Transverse colon (tissue), 4 donors: ENCODE measurements around the gene FAM110D. TPM values are rescaled to one million over a fixed set of nuclear protein-coding genes. Genes with fewer than 3 reads are reported as not detected.

Experiments
- DNase-seq: peaks from one replicate; pipeline ENCODE4 v3.0.0-alpha.2; 2019
- H3K27ac ChIP-seq, 4 donors: fragments of 200-600 bp; sonication (generic); 2 replicates each; pipeline ENCODE4 v1.5.1; 2016 to 2018; ENCODE audit warnings: inconsistent platforms in 4 of 4
- H3K27me3 ChIP-seq: fragments of 200-600 bp; sonication (generic); 2 replicates; pipeline ENCODE4 v1.5.1; 2017; ENCODE audit warnings: inconsistent platforms
- H3K36me3 ChIP-seq, 4 donors: fragments of 200-600 bp; sonication (generic); 2 replicates each; pipeline ENCODE4 v1.5.1; 2017 to 2019; ENCODE audit warnings: inconsistent platforms in 4 of 4
- H3K4me1 ChIP-seq, 4 donors: fragments of 200-600 bp; sonication (generic); 2 replicates each; pipeline ENCODE4 v1.5.1; 2017 to 2020; ENCODE audit warnings: inconsistent platforms in 4 of 4
- H3K4me3 ChIP-seq, 4 donors: fragments of 200-600 bp; sonication (generic); 1 replicate in 1 of 4; 2 replicates in 3 of 4; pipeline versions ENCODE4 v1.5.1 to v1.6.1; 2017 to 2019; ENCODE audit warnings: inconsistent platforms in 4 of 4
- H3K9me3 ChIP-seq, 2 donors: fragments of 200-600 bp; sonication (generic); 2 replicates each; pipeline ENCODE4 v1.5.1; 2017 to 2019; ENCODE audit warnings: inconsistent platforms in 2 of 2
- CTCF ChIP-seq, 5 experiments: fragments of 200-600 bp in 3 of 5; fragments of 450-650 bp in 2 of 5; sonication (generic) in 3 of 5; IDR thresholded peaks; 1 replicate in 2 of 5; 2 replicates in 3 of 5; pipeline ENCODE4 v1.5.1; 2016 to 2017; ENCODE audit warnings: antibody characterized with exemption in 5 of 5, inconsistent platforms in 3 of 5, mild to moderate bottlenecking in 2 of 5, moderate library complexity in 1 of 5
- EP300 ChIP-seq: sonication (generic); formaldehyde crosslinking; IDR thresholded peaks from one replicate; pipeline ENCODE4 v1.6.1; 2017; ENCODE audit warnings: antibody characterized with exemption, low read depth
- POLR2A ChIP-seq: fragments of 450-650 bp; IDR thresholded peaks from one replicate; pipeline ENCODE4 v1.6.1; 2016; ENCODE audit warnings: antibody characterized with exemption, mild to moderate bottlenecking, moderate library complexity
- POLR2AphosphoS5 ChIP-seq, 3 donors: sonication (generic); formaldehyde crosslinking; IDR thresholded peaks; one replicate each; pipeline ENCODE4 v1.6.1; 2016; ENCODE audit warnings: antibody characterized with exemption in 3 of 3
- WGBS, 2 donors: methylation state at CpG; one replicate each; pipeline ENCODE4 v1.1.5; 2018; ENCODE audit warnings: low coverage in 1 of 2; 5-methylcytosine and 5-hydroxymethylcytosine counted together
- in situ Hi-C, 4 donors: fragments of 200-750 bp; cut with MboI; loops; one replicate each; pipeline versions ENCODE4 v1.15.0 to v1.15.1; 2017; ENCODE audit warnings: low sequenced_read_pairs in 3 of 4, low pct_ligation_motif_present in 1 of 4, low pct_unique_long_range_greater_than_20kb in 1 of 4
- intact Hi-C: fragments of 100-400 bp; cut with DNase I; formaldehyde crosslinking; loops from one replicate; pipeline ENCODE4 v1.15.1; 2023; ENCODE audit warnings: low total_unique reads
- total RNA-seq, 4 donors: library from RNA; depleted of rRNA; stranded (reverse); fragments of >200 nt; gene quantifications; one replicate each; pipeline ENCODE4 v1.1.0, GENCODE V29; 2016

The FAM110D gene
- total RNA-seq, 4 donors from 2014 or later, result 0.82 to 9.4 (median 2.9) TPM

GRCh38 chr1:26210147-26210870 lies 51.4 kb downstream of the FAM110D start:
- 82% methylated on average over 5 of the region's 5 CpGs; no CpG with 5 or more reads in 1 of the 2 donors for WGBS, 2 donors
- no peak for DNase-seq
- H3K4me3 ChIP-seq, result no peak overlapping the region
- intact Hi-C loops (no loop called here), in situ Hi-C loops (no loop called here)
- TF ChIP-seq POLR2A (no peak), POLR2AphosphoS5 (IDR thresholded peaks at IDR 0.05) (no peak), CTCF (IDR thresholded peaks at IDR 0.05) (no peak), EP300 (no peak)
- H3K36me3 ChIP-seq, result no peaks in the 10 kb centered on the region
- H3K9me3 ChIP-seq, result no peaks in the 10 kb centered on the region
- no peaks in the 10 kb centered on the region for H3K4me1 ChIP-seq
- no peaks in the 10 kb centered on the region for H3K27me3 ChIP-seq
- H3K27ac ChIP-seq, result no peak overlapping the region

GRCh38 chr1:26212726-26213125 lies 53.8 kb downstream of the FAM110D start:
- Histone ChIP-seq H3K4me1 (no peaks in the 10 kb centered on the region), H3K4me3 (no peak overlapping the region), H3K36me3 (no peaks in the 10 kb centered on the region), H3K27me3 (no peaks in the 10 kb centered on the region), H3K9me3 (no peaks in the 10 kb centered on the region), H3K27ac (no peak overlapping the region)
- in situ Hi-C loops, result no loop called here
- no peak for DNase-seq
- no peak for TF ChIP-seq POLR2AphosphoS5 (IDR thresholded peaks at IDR 0.05)
- TF ChIP-seq EP300, result no peak
- TF ChIP-seq POLR2A, result no peak
- TF ChIP-seq CTCF (IDR thresholded peaks at IDR 0.05), result no peak
- intact Hi-C loops, result no loop called here
- 77 to 88% methylated on average over 4 to 5 of the region's 5 CpGs for WGBS, 2 donors

- Histone ChIP-seq H3K36me3 (no peaks in the 10 kb centered on the region), H3K4me1 (no peaks in the 10 kb centered on the region), H3K4me3 (no peak overlapping the region), H3K9me3 (no peaks in the 10 kb centered on the region), H3K27me3 (no peaks in the 10 kb centered on the region), H3K27ac (no peak overlapping the region)
- WGBS, 2 donors, result 91 to 100% methylated on average over 1 to 6 of the region's 6 CpGs
- no peak for DNase-seq
- in situ Hi-C loops, result no loop called here
- intact Hi-C loops, result no loop called here
- TF ChIP-seq POLR2A (no peak), POLR2AphosphoS5 (IDR thresholded peaks at IDR 0.05) (no peak), EP300 (no peak), CTCF (IDR thresholded peaks at IDR 0.05) (no peak)
Observed at GRCh38 chr1:26213335-26213905, 54.5 kb downstream of the FAM110D start.

Other genes starting within 250 kb of the FAM110D start
- gene PAFAH2, start 161.0 kb upstream of the FAM110D start, total RNA-seq, result 10 to 100 TPM; 23.1 to 60.1 (median 38.8) TPM
- under 1 TPM in 2 of 4 donors, not detected in 2; 0.16 to 0.41 TPM for gene EXTL1, start 137.3 kb upstream of the FAM110D start, total RNA-seq
- gene SLC30A2, start 113.0 kb upstream of the FAM110D start, total RNA-seq, result under 1 TPM in 1 of 4 donors, not detected in 3; 0.14 TPM
- gene TRIM63, start 91.4 kb upstream of the FAM110D start, total RNA-seq, result 1 to 10 TPM in 1 of 4 donors, under 1 TPM in 1, not detected in 2; 0.32 to 1.8 TPM
- 10 to 100 TPM in 2 of 4 donors, 1 to 10 TPM in 2; 4.0 to 15.6 (median 9.8) TPM for gene PDIK1L, start 47.3 kb upstream of the FAM110D start, total RNA-seq
- gene C1orf232, start 9.9 kb downstream of the FAM110D start, total RNA-seq, result not detected
- 10 to 100 TPM in 3 of 4 donors, not detected in 1; 18.7 to 27.2 (median 26.9) TPM for gene ZNF593, start 10.8 kb downstream of the FAM110D start, total RNA-seq
- gene ZNF593OS, start 12.8 kb downstream of the FAM110D start, total RNA-seq, result not detected
- gene CNKSR1, start 18.4 kb downstream of the FAM110D start, total RNA-seq, result 100 to 1,000 TPM in 1 of 4 donors, 10 to 100 TPM in 3; 53.5 to 187 (median 74.4) TPM
- not detected for gene CATSPER4, start 31.5 kb downstream of the FAM110D start, total RNA-seq
- 10 to 100 TPM in 3 of 4 donors, 1 to 10 TPM in 1; 8.6 to 73.8 (median 13.6) TPM for gene CEP85, start 75.1 kb downstream of the FAM110D start, total RNA-seq
- gene SH3BGRL3, start 121.0 kb downstream of the FAM110D start, total RNA-seq, result 100 to 1,000 TPM; 134 to 314 (median 215) TPM
- 10 to 100 TPM in 2 of 4 donors, 1 to 10 TPM in 2; 4.9 to 17.9 (median 12.0) TPM for gene UBXN11, start 147.6 kb downstream of the FAM110D start, total RNA-seq
- gene CD52, start 158.9 kb downstream of the FAM110D start, total RNA-seq, result 10 to 100 TPM in 2 of 4 donors, 1 to 10 TPM in 1, not detected in 1; 5.3 to 56.1 (median 21.1) TPM
- gene CRYBG2, start 195.1 kb downstream of the FAM110D start, total RNA-seq, result 10 to 100 TPM in 3 of 4 donors, 1 to 10 TPM in 1; 2.8 to 41.9 (median 22.3) TPM
- not detected for gene ZNF683, start 213.7 kb downstream of the FAM110D start, total RNA-seq